HepG2 (cell line): ENCODE measurements around the gene CLPSL2. TPM values are rescaled to one million over a fixed set of nuclear protein-coding genes. Genes with fewer than 3 reads are reported as not detected.

ENCODE experiments used
- CEBPZ ChIP-seq: IDR thresholded peaks from 2 replicates; pipeline ENCODE4 v1.6.1; 2012; ENCODE audit warnings: low read length, improper control_type of control experiment
- FLYWCH1 ChIP-seq: sonication (generic); formaldehyde crosslinking; IDR thresholded peaks from 2 replicates; pipeline ENCODE4 v1.8.1; 2023; ENCODE audit warnings: mild to moderate bottlenecking, missing genetic modification reagents
- FOXP4 ChIP-seq: sonication (generic); formaldehyde crosslinking; IDR thresholded peaks from 2 replicates; pipeline ENCODE4 v1.4.0; 2020; ENCODE audit warnings: missing genetic modification reagents
- GLMP ChIP-seq: sonication (generic); formaldehyde crosslinking; IDR thresholded peaks from 2 replicates; pipeline ENCODE4 v1.9.0; 2021; ENCODE audit warnings: missing genetic modification reagents, mild to moderate bottlenecking, borderline replicate concordance
- MLXIP ChIP-seq: sonication (generic); formaldehyde crosslinking; IDR thresholded peaks from 2 replicates; pipeline ENCODE4 v1.9.0; 2021; ENCODE audit warnings: missing genetic modification reagents, borderline replicate concordance
- POLR2AphosphoS5 ChIP-seq: IDR thresholded peaks from 2 replicates; pipeline ENCODE4 v1.6.1; 2012; ENCODE audit warnings: low read depth, low read length
- ZC3H13 ChIP-seq: sonication (generic); formaldehyde crosslinking; IDR thresholded peaks from 2 replicates; pipeline ENCODE4 v1.8.1; 2023; ENCODE audit warnings: mild to moderate bottlenecking, missing genetic modification reagents, moderate library complexity
- ZNF264 ChIP-seq: sonication (generic); formaldehyde crosslinking; IDR thresholded peaks from 2 replicates; pipeline ENCODE4 v1.4.0; 2020; ENCODE audit warnings: missing genetic modification reagents
- ZNF281 ChIP-seq: sonication (generic); formaldehyde crosslinking; IDR thresholded peaks from 2 replicates; pipeline ENCODE4 v1.4.0; 2020; ENCODE audit warnings: missing genetic modification reagents, borderline replicate concordance
- ZNF543 ChIP-seq: sonication (generic); formaldehyde crosslinking; IDR thresholded peaks from 2 replicates; pipeline ENCODE4 v1.4.0; 2020; ENCODE audit warnings: mild to moderate bottlenecking, missing genetic modification reagents
- ZNF687 ChIP-seq: sonication (generic); formaldehyde crosslinking; IDR thresholded peaks from 2 replicates; pipeline ENCODE4 v1.5.1; 2020; ENCODE audit warnings: mild to moderate bottlenecking, missing genetic modification reagents, moderate library complexity
- ZNF792 ChIP-seq: IDR thresholded peaks from 2 replicates; pipeline ENCODE4 v1.6.1; 2016
- ZNF883 ChIP-seq: sonication (generic); formaldehyde crosslinking; IDR thresholded peaks from 2 replicates; pipeline ENCODE4 v1.5.1; 2020; ENCODE audit warnings: mild to moderate bottlenecking, missing genetic modification reagents; ENCODE audit errors: not compliant biosample characterization
- polyA plus RNA-seq, 8 experiments: library from polyadenylated mRNA; depleted of rRNA in 3 of 8; stranded (reverse) in 7 of 8; unstranded in 1 of 8; fragments of >200 nt; fragmentation: Illumina TruSeq in 4 of 8; extraction: Trizol in 4 of 8; gene quantifications; 2 replicates each; pipeline versions ENCODE4 v1.2.1 to v1.2.3, GENCODE V29; 2011 to 2016; ENCODE audit warnings: low read depth in 4 of 8, missing spikeins in 1 of 8, mixed read lengths in 1 of 8; ENCODE audit not compliant: insufficient read depth in 1 of 8
- total RNA-seq, 5 experiments: library from RNA; depleted of rRNA; stranded (reverse); fragments of >200 nt; fragmentation: Illumina TruSeq; extraction: Trizol; gene quantifications; 2 replicates each; pipeline ENCODE4 v1.2.3, GENCODE V29; 2016; ENCODE audit warnings: low read depth in 1 of 5

Gene CLPSL2
- total and polyA plus RNA-seq, 2 of the 13 experiments (the other 11 are each of a cell fraction or from before 2014, with no cell fraction given): not detected

- TF ChIP-seq GLMP (CRISPR knock-in tag) (no peak), ZNF883 (CRISPR knock-in tag) (peak; percentile 81), FLYWCH1 (CRISPR knock-in tag) (no peak), ZC3H13 (no peak), CEBPZ (no peak), ZNF687 (peak; percentile 79), FOXP4 (CRISPR knock-in tag) (no peak), POLR2AphosphoS5 (no peak), MLXIP (CRISPR knock-in tag) (no peak), ZNF264 (CRISPR knock-in tag) (no peak), ZNF543 (CRISPR knock-in tag) (no peak), ZNF792 (no peak), ZNF281 (peak; percentile 89)
These were observed 33.6 kb upstream of the CLPSL2 start (continued) for GRCh38 chr6:35742842-35743241.
